Activated CD4-positive, CD25-positive, alpha-beta regulatory T cell (primary cell): ENCODE results near the gene RPEL1.
A peak's percentile ranks its signal among the peaks of the same experiment; 100 is the strongest.
"Not testable (repeated sequence)": the region's sequence is repeated elsewhere in the genome, so short reads cannot be mapped to it uniquely, and the experiment has no call there.

ENCODE experiments used
- DNase-seq, 4 experiments: peaks; one replicate each; lab custom pipeline; 2025; lab: John Stamatoyannopoulos, UW

Gene RPEL1

DNA sequence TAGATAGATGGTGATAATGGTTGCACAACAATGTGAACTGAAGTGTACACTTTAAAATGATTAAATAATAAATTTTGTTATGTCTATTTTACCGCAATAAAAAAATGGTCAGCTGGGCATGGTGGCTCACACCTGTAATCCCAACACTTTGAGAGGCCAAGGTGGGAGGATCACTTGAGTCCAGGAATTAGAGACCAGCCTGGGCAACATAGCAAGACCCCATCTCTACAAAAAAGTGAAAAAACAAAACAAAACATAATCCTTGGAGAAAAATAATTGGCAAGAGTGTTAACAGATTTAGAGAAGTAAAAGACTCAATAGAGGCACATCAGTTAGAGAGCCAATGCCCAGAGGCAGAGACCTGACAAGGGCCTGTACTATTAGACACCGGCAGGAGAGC lies 9.9 kb upstream of the RPEL1 start:
- no peak for DNase-seq

DNA sequence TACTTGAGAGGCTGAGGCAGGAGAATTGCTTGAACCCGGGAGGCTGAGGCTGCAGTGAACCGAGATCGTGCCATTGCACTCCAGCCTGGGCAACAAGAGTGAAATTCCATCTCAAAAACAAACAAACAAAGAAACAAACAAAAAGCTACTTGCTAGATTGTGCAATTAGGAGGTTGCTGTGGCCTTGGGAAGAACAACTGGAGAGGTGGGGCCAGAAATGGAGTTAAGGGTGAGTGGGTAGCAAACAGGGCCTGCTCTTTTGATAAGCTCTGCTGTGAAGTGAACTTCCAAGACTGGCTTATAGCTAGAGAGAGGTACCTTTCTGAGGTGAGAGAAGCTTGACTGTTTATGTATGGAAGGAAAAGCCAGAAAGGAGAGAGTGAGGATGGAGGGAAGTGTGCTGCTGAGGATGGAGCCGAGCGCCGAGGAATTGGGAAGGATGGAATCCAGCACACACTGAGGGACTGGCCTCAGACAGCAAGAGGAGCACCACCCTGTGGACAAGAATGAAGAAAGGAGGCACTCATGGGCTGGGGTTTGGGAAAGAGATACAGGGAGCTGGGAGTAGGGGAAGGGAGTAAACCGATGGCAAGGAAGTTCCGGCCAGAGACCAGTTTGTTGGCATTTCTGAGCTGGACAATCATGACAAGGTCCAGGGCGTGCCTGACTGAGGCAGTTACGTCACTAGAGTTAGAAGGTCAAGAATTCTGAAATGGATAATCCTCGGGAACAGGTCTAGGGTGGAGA lies 7.0 kb upstream of the RPEL1 start:
- DNase-seq: no peak

DNA sequence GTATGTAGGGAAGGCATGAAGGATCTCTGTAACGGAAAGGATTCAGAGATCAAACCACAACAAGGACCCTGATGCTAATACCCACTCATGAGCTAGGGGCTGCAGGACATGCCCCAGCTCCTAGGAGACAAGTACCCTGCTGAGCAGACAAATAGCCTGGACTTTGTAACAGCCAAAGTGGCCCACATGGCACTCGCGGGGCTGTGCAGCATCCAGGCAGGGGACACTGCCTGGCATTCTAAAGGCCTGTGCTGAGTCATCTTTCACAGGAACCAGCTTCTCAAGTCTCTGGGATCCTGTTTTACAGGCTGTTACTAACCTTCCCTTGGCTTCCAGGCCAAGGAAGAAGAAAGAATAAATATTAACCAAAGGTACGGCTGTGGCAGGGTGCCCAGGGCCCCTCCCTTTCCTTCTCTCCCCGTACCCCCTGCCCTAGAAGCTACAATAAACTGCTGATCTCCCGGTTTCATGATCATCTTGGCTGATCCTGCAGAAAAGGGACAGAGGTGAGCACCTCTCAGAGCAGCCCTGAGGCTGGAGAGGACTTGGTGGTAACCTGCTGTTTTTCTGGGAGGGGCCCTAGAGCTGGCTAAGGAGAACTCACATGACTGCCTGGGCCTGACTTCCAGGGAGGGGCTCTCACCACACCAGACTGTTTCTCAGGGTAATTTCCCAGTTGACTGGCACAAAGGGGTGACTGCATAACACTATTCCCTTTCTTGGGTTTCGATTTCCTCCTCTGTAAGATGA lies 4.2 kb upstream of the RPEL1 start:
- no peak for DNase-seq

DNA sequence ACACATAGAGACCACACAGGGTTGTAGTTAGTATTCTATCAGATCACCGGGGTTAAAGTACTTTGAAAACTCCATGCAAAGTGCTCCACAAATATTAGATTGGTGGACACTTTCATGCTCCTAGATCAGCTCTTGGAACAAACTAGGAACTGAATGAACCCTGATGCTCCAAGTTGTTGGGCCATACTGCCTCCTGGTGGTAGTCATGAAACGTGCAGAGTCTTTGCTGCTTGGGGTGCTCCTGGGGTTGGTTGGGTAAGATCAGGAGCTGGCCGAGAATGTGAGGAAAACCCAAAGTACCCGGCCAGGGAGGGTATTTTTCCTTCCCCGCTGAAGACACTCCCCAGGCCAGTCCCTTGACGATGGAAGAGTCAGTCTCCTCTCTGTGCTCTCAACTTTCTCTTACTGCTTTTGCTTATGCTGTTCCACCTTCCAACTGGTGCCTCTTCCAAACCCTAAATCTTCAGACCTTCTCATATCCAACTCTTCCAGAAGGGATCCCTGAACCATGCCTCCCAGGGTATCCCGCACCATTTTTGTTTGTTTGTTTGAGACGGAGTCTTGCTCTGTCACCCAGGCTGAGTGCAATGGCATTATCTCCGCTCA lies 918 bp upstream of the RPEL1 start:
- peak; percentile 17 to 40 (median 23) for DNase-seq

DNA sequence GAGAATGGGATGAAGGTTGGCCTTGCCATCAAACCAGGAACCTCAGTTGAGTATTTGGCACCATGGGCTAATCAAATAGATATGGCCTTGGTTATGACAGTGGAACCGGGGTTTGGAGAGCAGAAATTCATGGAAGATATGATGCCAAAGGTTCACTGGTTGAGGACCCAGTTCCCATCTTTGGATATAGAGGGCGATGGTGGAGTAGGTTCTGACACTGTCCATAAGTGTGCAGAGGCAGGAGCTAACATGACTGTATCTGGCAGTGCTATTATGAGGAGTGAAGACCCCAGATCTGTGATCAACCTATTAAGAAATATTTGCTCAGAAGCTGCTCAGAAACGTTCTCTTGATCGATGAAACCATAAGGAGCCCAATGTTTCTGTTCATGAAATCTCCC lies 637 bp downstream of the RPEL1 start:
- no peak for DNase-seq

DNA sequence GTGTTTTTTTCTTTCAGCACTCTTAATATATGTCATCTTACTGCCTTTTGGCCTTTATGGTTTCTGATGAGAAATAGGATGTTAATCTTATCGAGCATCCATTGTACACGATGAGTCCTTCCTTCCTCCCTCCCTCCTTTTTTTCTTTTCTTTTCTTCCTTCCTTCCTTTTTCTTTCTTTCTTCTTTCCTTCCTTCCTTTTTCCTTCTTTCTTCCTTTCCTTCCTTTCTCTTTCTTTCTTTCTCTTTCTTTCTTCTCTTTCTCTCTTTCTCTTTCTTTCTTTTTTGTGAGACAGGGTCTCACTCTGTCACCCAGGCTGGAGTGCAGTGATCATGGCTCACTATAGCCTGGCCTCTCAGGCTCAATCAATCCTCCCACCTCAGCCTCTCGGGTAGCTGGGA lies 8.4 kb downstream of the RPEL1 start:
- no peak for DNase-seq

DNA sequence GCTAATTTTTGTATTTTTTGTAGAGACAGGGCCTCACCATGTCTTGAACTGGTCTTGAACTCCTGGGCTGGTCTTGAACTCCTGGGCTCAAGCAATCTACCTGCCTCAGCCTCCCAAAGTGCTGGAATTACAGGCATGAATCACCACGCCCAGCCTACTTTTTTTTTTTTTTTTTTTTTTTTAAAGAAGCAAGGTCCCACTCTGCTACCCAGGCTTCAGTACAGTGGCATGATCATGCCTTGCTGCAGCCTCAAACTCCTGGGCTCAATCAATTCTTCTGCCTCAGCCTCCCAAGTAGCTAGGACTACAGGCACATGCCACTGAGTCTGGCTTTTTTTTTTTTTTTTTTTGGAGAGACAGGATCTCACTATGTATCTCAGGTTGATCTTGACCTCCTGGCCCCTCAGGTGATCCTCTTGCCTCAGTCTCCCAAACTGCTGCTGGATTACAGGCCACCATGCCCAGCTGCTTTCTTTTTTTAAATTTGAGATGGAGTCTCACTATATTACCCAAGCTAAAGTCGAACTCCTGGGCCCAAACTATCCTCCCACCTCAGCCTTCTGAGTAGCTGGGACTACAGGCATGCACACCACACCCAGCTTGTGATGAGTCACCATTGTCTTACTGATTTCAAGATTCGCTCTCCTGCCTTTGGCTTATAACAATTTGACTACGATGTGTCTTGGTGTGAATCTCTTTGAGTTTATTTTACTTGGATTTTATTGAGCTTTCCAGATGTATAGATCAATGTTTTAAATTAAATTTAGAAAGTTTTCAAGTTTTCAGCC lies 9.0 kb downstream of the RPEL1 start:
- DNase-seq: no peak

GRCh38 chr10:103256613-103257012 lies 10.9 kb downstream of the RPEL1 start:
- no peak for DNase-seq

GRCh38 chr10:103257812-103258211 lies 12.1 kb downstream of the RPEL1 start:
- DNase-seq: no peak

GRCh38 chr10:103258928-103259327 lies 13.2 kb downstream of the RPEL1 start:
- not testable (repeated sequence) for DNase-seq

- no peak for DNase-seq
Measured at GRCh38 chr10:103259989-103260388, 14.3 kb downstream of the RPEL1 start.

DNA sequence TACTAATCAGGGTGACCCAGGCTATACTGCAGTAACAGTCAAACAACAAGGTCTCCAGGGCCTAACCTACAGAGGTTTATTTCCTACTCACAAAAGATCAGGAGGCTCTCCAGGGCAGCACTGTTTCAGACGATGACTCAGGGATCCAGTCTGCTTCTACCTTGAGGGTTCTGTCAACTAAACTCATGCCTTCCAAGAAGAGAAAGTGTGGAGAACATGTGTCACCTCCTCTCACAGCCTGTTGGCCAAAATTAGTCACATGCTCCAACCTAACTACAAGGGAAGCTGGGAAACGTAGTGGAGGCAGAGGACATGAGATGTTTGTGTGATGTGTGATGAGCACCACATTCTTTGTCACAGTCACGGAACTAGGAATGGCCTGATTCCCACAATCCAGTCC lies 16.5 kb downstream of the RPEL1 start:
- DNase-seq: no peak

GRCh38 chr10:103265717-103266329 lies 20.1 kb downstream of the RPEL1 start:
- DNase-seq: no peak

GRCh38 chr10:103273041-103273441 lies 27.4 kb downstream of the RPEL1 start:
- DNase-seq: no peak

- DNase-seq: no peak
Measured at GRCh38 chr10:103276251-103276895, 30.7 kb downstream of the RPEL1 start.

GRCh38 chr10:103276896-103277712 lies 31.4 kb downstream of the RPEL1 start, which contains the start of gene INA:
Gene INA (plus strand): TSS chr10:103277138. CDS start chr10:103277212, 74 bp downstream.
- DNase-seq: no peak

GRCh38 chr10:103277713-103278536 lies 32.2 kb downstream of the RPEL1 start:
- DNase-seq: no peak

GRCh38 chr10:103278537-103278823 lies 32.8 kb downstream of the RPEL1 start:
- DNase-seq: no peak

DNA sequence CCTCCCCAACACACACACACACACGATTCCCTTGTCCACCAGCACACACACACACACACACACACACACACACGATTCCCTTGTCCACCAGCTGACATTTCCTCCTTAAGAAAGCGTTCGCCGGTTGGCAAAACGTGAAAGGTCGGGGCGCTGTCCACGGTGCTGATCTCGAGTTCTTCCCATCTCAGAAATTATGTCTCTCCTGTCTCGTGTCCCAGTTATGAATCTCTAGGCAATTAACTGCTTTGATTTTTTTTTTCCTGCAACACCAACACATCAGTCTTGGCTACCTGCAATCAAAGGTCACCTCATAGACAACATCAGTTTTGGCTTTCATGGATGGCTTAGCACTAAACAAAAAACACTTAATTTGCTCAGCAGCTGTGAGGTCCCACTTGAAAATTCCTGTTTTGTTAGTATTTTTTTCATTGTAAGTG lies 33.2 kb downstream of the RPEL1 start:
- peak in 1 of 4 experiments; percentile 30 for DNase-seq

DNA sequence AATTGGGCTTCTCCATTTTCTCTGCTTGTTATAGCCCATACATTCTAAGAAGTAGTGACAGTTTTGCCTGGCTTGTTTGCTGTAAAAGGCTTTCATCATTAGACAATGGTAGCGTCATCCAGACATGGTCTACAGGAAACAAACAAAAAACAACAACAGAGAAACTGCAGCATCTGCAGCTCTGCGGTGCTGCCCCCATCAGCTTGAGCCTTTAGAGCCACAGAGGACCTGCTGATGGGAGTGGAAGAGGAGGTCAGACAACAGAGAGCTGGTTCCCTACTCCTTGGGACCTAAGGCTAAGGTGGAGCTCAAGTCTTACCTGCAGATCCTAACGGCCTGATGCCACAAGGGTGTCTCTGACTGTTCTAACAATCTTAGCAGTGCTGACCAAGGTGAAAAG lies 34.3 kb downstream of the RPEL1 start:
- no peak for DNase-seq
